A673 (cell line): ENCODE measurements around the gene BABAM2.

Experiments used
- CTCF ChIP-seq: fragments of 300-800, 200-600 bp; sonication (generic); conservative IDR thresholded peaks from 2 replicates; pipeline ENCODE4 v1.5.1; 2017; ENCODE audit warnings: low read depth, mild to moderate bottlenecking, antibody characterized with exemption, low read length, moderate library complexity, mixed read lengths
- EZH2 ChIP-seq: fragments of 200-600 bp; sonication (generic); IDR thresholded peaks from 2 replicates; pipeline ENCODE4 v1.6.1; 2017; ENCODE audit warnings: borderline replicate concordance, low read depth, mild to moderate bottlenecking, mixed read lengths, antibody characterized with exemption, low read length; ENCODE audit not compliant: poor library complexity, severe bottlenecking

- TF ChIP-seq CTCF (no peak), EZH2 (no peak)
These were observed 66.4 kb downstream of the BABAM2 start for GRCh38 chr2:27956888-27957287.
